ENCODE data around the gene SLC16A3.

DNA sequence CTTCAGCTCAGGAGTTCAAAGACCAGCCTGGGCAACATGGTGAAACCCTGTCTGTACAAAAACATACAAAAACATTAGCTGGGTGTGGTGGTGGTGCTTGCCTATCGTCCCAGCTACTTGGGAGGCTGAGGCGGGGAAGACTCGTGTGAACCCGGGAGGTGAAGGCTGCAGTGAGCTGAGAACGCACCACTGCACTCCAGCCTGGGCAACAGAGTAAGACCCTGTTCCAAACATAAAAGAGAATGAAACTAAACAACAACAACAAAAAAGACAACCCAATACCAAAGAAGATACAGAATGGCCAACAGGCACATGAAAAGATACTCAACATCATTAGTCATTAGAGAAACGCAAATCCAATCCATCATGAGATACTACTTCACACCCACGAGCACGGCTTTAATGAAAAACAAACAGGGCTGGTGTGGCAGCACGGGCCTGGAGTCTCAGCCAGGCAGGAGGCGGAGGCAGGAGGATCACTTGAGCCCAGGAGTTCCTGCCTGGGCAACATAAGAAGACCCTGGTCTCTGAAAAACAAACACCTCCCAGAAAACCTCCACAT, 7.4 kb upstream of the SLC16A3 start:
- TF ChIP-seq, protein P1, sequence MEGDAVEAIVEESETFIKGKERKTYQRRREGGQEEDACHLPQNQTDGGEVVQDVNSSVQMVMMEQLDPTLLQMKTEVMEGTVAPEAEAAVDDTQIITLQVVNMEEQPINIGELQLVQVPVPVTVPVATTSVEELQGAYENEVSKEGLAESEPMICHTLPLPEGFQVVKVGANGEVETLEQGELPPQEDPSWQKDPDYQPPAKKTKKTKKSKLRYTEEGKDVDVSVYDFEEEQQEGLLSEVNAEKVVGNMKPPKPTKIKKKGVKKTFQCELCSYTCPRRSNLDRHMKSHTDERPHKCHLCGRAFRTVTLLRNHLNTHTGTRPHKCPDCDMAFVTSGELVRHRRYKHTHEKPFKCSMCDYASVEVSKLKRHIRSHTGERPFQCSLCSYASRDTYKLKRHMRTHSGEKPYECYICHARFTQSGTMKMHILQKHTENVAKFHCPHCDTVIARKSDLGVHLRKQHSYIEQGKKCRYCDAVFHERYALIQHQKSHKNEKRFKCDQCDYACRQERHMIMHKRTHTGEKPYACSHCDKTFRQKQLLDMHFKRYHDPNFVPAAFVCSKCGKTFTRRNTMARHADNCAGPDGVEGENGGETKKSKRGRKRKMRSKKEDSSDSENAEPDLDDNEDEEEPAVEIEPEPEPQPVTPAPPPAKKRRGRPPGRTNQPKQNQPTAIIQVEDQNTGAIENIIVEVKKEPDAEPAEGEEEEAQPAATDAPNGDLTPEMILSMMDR (IDR thresholded peaks at IDR 0.05), result no peak
- no peak for TF ChIP-seq POLR2A (IDR thresholded peaks at IDR 0.05)
